GM10266 (cell line): Measurements from ENCODE around the gene TUT4.

Experiments
- DNase-seq: peaks from one replicate; pipeline ENCODE4 v3.0.0; 2012; ENCODE audit errors: extremely low spot score
- CTCF ChIP-seq: IDR thresholded peaks from 2 replicates; pipeline ENCODE4 v1.5.1; 2012; ENCODE audit warnings: mild to moderate bottlenecking, low read depth; ENCODE audit not compliant: control insufficient read depth, insufficient read depth; ENCODE audit errors: missing control alignments

The TUT4 gene

GRCh38 chr1:52511439-52511838 is 41.5 kb downstream of the TUT4 start:
- DNase-seq, result no peak
- TF ChIP-seq CTCF, result no peak

- TF ChIP-seq CTCF, result no peak
- DNase-seq, result no peak
Observed at GRCh38 chr1:52506920-52507546, 45.9 kb downstream of the TUT4 start.

GRCh38 chr1:52506349-52506748 is 46.5 kb downstream of the TUT4 start:
- no peak for TF ChIP-seq CTCF

DNA sequence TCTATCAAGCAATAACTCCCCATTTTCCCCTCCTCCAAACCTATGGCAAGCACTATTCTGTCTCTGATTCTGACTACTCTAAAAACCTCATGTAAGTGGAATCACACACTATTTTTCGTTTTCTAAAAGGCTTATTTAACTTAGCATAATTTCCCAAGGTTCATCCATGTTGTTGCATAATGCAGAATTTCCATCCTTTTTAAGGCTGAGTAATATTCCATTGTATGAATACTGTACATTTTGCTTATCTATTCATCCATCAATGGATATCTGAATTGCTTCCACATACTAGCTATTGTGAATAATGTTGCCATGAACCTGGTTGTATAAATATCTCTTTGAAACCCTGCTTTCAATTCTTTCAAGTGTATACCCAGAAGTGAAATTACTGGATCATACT is 48.2 kb downstream of the TUT4 start:
- TF ChIP-seq CTCF, result no peak
- no peak for DNase-seq

More at GRCh38 chr1:52506349-52506748, 46.5 kb downstream of the TUT4 start:
- DNase-seq, result no peak

DNA sequence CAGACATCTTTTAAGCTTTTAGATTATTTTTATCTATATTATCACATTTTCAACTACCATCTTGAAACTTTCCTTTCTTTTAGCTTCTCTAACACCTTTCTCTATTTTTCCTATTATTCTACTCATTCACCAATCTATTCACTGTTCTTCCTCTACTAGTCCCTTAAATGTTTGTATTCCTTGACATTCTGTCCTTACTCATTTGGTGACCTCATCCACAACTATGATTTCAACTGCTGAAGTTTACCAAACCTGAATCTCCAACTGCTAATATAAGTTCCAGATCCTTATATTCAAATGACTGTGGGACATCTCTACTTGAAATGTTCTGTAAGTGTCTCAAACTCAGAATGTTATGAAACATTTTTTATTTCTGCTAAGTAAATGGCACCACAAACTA is 49.2 kb downstream of the TUT4 start:
- TF ChIP-seq CTCF, result no peak
- no peak for DNase-seq

DNA sequence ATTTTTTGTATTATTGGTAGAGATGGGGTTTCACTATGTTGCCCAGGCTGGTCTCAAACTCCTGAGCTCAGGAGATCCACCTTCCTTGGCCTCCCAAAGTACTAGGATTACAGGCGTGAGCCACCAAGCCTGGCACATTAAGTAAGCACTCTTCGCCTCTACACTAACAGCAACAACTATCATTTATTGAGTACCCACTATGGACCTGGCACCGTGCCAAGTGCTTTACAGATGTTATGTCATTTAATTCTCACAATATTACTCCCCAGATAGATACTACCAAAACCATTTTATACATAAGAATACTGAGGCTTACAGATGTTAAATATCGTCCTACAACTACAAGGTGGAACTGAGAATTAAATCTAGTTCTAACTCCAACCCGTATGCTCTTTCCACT is 50.1 kb downstream of the TUT4 start:
- no peak for DNase-seq
- no peak for TF ChIP-seq CTCF

GRCh38 chr1:52487632-52488031 is 65.3 kb downstream of the TUT4 start:
- no peak for TF ChIP-seq CTCF
- DNase-seq, result no peak
